CD8-positive, alpha-beta memory T cell (primary cell): ENCODE data around the gene DOCK3. TPM values are rescaled to one million over a fixed set of nuclear protein-coding genes. Genes with fewer than 3 reads are reported as not detected.

Experiments used
- CTCF ChIA-PET: fragments of 350-600 bp; sonication (Branson Sonifier 250); formaldehyde crosslinking; loops from one replicate; lab custom pipeline; 2021; ENCODE audit warnings: antibody characterized with exemption; lab: Charles Lee
- POLR2A ChIA-PET: fragments of 350-600 bp; sonication (Branson Sonifier 250); formaldehyde crosslinking; loops from one replicate; lab custom pipeline; 2021; ENCODE audit warnings: antibody characterized with exemption; lab: Charles Lee
- DNase-seq, 5 donors: peaks; one replicate each; pipeline versions ENCODE4 v3.0.0 to v3.0.0-alpha.2; 2020 to 2022; ENCODE audit warnings: mixed read lengths in 1 of 5
- H3K27ac ChIP-seq: one replicate; pipeline ENCODE4 v1.7.0; 2013; ENCODE audit warnings: low read depth, mild to moderate bottlenecking, low read length, moderate library complexity
- H3K27me3 ChIP-seq: 2 replicates; pipeline ENCODE4 v1.7.0; 2013; ENCODE audit warnings: low read length, mild to moderate bottlenecking; ENCODE audit not compliant: insufficient read depth, poor library complexity, severe bottlenecking
- H3K36me3 ChIP-seq: 2 replicates; pipeline ENCODE4 v1.7.0; 2013; ENCODE audit warnings: mild to moderate bottlenecking, low read length, moderate library complexity; ENCODE audit not compliant: insufficient read depth
- H3K4me1 ChIP-seq: 2 replicates; pipeline ENCODE4 v1.7.0; 2013; ENCODE audit warnings: mild to moderate bottlenecking, low read length, moderate library complexity; ENCODE audit not compliant: insufficient read depth
- H3K4me3 ChIP-seq: 2 replicates; pipeline ENCODE4 v1.7.0; 2013; ENCODE audit warnings: mild to moderate bottlenecking, low read length
- H3K9me3 ChIP-seq: 2 replicates; pipeline ENCODE4 v1.7.0; 2013; ENCODE audit warnings: mild to moderate bottlenecking, low read length
- H3K27ac Mint-ChIP-seq, 8 donors: one replicate each; pipeline ENCODE4 v1.8.0; 2020 to 2021; ENCODE audit warnings: mixed read lengths in 8 of 8, mild to moderate bottlenecking in 6 of 8, inconsistent platforms in 3 of 8, moderate library complexity in 3 of 8
- H3K27me3 Mint-ChIP-seq, 2 donors: one replicate each; pipeline ENCODE4 v1.8.0; 2020 to 2021; ENCODE audit warnings: mixed read lengths in 2 of 2, mild to moderate bottlenecking in 1 of 2, moderate library complexity in 1 of 2
- H3K36me3 Mint-ChIP-seq, 3 donors: one replicate each; pipeline ENCODE4 v1.8.0; 2020 to 2021; ENCODE audit warnings: mixed read lengths in 3 of 3, inconsistent platforms in 1 of 3, mild to moderate bottlenecking in 1 of 3
- H3K4me1 Mint-ChIP-seq, 3 donors: one replicate each; pipeline ENCODE4 v1.8.0; 2020 to 2021; ENCODE audit warnings: mixed read lengths in 3 of 3, inconsistent platforms in 1 of 3, mild to moderate bottlenecking in 1 of 3
- H3K4me3 Mint-ChIP-seq, 7 donors: one replicate each; pipeline ENCODE4 v1.8.0; 2020 to 2021; ENCODE audit warnings: mixed read lengths in 7 of 7, mild to moderate bottlenecking in 6 of 7, moderate library complexity in 4 of 7, inconsistent platforms in 2 of 7
- H3K9me3 Mint-ChIP-seq, 5 donors: one replicate each; pipeline ENCODE4 v1.8.0; 2020 to 2022; ENCODE audit warnings: mixed read lengths in 5 of 5, mild to moderate bottlenecking in 3 of 5, moderate library complexity in 2 of 5, inconsistent platforms in 1 of 5
- polyA plus RNA-seq: library from polyadenylated mRNA; unstranded; fragments of 300-500 nt; fragmentation: Illumina TruSeq; gene quantifications from one replicate; pipeline ENCODE4 v1.2.3, GENCODE V29; 2021
- total RNA-seq, 2 experiments: library from RNA; stranded (reverse); gene quantifications; one replicate each; pipeline ENCODE4 v1.2.3, GENCODE V29; 2021

Gene DOCK3
- total and polyA plus RNA-seq, 3 experiments from 2014 or later, result 0.16 to 2.1 (median 2.0) TPM

GRCh38 chr3:51388286-51389029 lies 713.7 kb downstream of the DOCK3 start:
- Mint-ChIP-seq H3K9me3 (no peaks in the 10 kb centered on the region), H3K4me1 (peaks cover 54 to 79% (median 67%) of the 10 kb centered on the region in 3 donors), H3K27me3 (peaks cover 0 to 2% of the 10 kb centered on the region in 2 donors), H3K36me3 (peaks cover 4 to 59% (median 9%) of the 10 kb centered on the region in 3 donors), H3K27ac (peak overlapping the region in 5 of 8 donors; percentile 6 to 95 (median 71)), H3K4me3 (peak overlapping the region in 2 of 7 donors; percentile 23 to 84)
- Histone ChIP-seq H3K4me1 (peaks cover 69% of the 10 kb centered on the region), H3K4me3 (no peak overlapping the region), H3K27me3 (no peaks in the 10 kb centered on the region), H3K27ac (no peak overlapping the region), H3K9me3 (no peaks in the 10 kb centered on the region), H3K36me3 (peaks cover 28% of the 10 kb centered on the region)
- DNase-seq, result no peak
- ChIA-PET POLR2A (interaction anchor here (1.4 kb wide), 1 partner anchor 10 kb away, joined by 5 read pairs; no protein-coding TSS in a partner anchor), CTCF (interaction anchor here (0.7 to 3.6 kb wide), 17 partner anchors 10 to 797 kb away, joined by 3 to 23 read pairs (median 5); partner anchors contain the start of genes CISH and MAPKAPK3)

GRCh38 chr3:51389423-51390183 lies 714.9 kb downstream of the DOCK3 start:
- POLR2A ChIA-PET, result interaction anchor here (0.5 to 4.0 kb wide), 3 partner anchors 11 to 193 kb away, joined by 3 to 40 read pairs (median 5); partner anchors contain the start of gene DCAF1
- Mint-ChIP-seq H3K4me3 (peak overlapping the region in 2 of 7 donors; percentile 40 to 84), H3K4me1 (peaks cover 57 to 80% (median 65%) of the 10 kb centered on the region in 3 donors), H3K27me3 (peaks cover 0 to 2% of the 10 kb centered on the region in 2 donors), H3K27ac (peak overlapping the region in 7 of 8 donors; percentile 77 to 95 (median 86)), H3K9me3 (no peaks in the 10 kb centered on the region), H3K36me3 (peaks cover 7 to 68% (median 14%) of the 10 kb centered on the region in 3 donors)
- CTCF ChIA-PET, result interaction anchor here (0.5 to 3.6 kb wide), 23 partner anchors 11 to 821 kb away, joined by 3 to 23 read pairs (median 3); partner anchors contain the start of genes ABHD14B, CISH and MAPKAPK3
- DNase-seq, result peak; percentile 38 to 73 (median 48)
- Histone ChIP-seq H3K27me3 (no peaks in the 10 kb centered on the region), H3K4me1 (peaks cover 71% of the 10 kb centered on the region), H3K36me3 (peaks cover 39% of the 10 kb centered on the region), H3K27ac (no peak overlapping the region), H3K9me3 (no peaks in the 10 kb centered on the region), H3K4me3 (peak overlapping the region; percentile 56)

- H3K4me1 ChIP-seq, result peaks cover 76% of the 10 kb centered on the region
- H3K27me3 Mint-ChIP-seq, result peaks cover 0 to 2% of the 10 kb centered on the region in 2 donors
- POLR2A ChIA-PET, result interaction anchor here (0.5 to 4.0 kb wide), 4 partner anchors 12 to 193 kb away, joined by 3 to 40 read pairs (median 4); partner anchors contain the start of gene DCAF1
Observed at GRCh38 chr3:51390246-51391074, 715.7 kb downstream of the DOCK3 start.

GRCh38 chr3:51391075-51391565 lies 716.4 kb downstream of the DOCK3 start, which contains the start of gene RBM15B:
RBM15B (plus strand) TSS chr3:51391285; CDS start chr3:51391400, 115 bp downstream.
- Histone ChIP-seq H3K27ac (peak within 1 kb of the TSS; percentile 61), H3K36me3 (peaks cover 50% of the 10 kb centered on the region), H3K27me3 (no peaks in the 10 kb centered on the region), H3K9me3 (no peaks in the 10 kb centered on the region), H3K4me1 (peaks cover 71% of the 10 kb centered on the region), H3K4me3 (peak within 1 kb of the TSS; percentile 56)
- Mint-ChIP-seq H3K27me3 (no peaks in the 10 kb centered on the region), H3K9me3 (no peaks in the 10 kb centered on the region), H3K4me1 (peaks cover 54 to 81% (median 66%) of the 10 kb centered on the region in 3 donors), H3K27ac (peak within 1 kb of the TSS; percentile 88 to 96 (median 92)), H3K4me3 (peak within 1 kb of the TSS; percentile 79 to 93 (median 83)), H3K36me3 (peaks cover 14 to 71% (median 18%) of the 10 kb centered on the region in 3 donors)
- CTCF ChIA-PET, result interaction anchor here (2.3 to 3.6 kb wide), 4 partner anchors 13 to 365 kb away, joined by 6 to 23 read pairs (median 15); no protein-coding TSS in a partner anchor
- POLR2A ChIA-PET, result interaction anchor here (1.1 to 4.0 kb wide), 2 partner anchors 26 to 108 kb away, joined by 3 to 40 read pairs; partner anchors contain the start of gene DCAF1
- peak; percentile 96 to 98 (median 97) for DNase-seq

More at GRCh38 chr3:51390246-51391074, 715.7 kb downstream of the DOCK3 start:
- CTCF ChIA-PET, result interaction anchor here (0.7 to 3.6 kb wide), 17 partner anchors 11 to 785 kb away, joined by 3 to 23 read pairs (median 4); partner anchors contain the start of genes ABHD14B, CISH and MAPKAPK3
- Histone ChIP-seq H3K27me3 (no peaks in the 10 kb centered on the region), H3K4me3 (peak overlapping the region; percentile 56), H3K9me3 (no peaks in the 10 kb centered on the region), H3K27ac (peak overlapping the region; percentile 61), H3K36me3 (peaks cover 46% of the 10 kb centered on the region)
- Mint-ChIP-seq H3K4me3 (peak overlapping the region; percentile 62 to 93 (median 71)), H3K4me1 (peaks cover 59 to 82% (median 70%) of the 10 kb centered on the region in 3 donors), H3K36me3 (peaks cover 12 to 70% (median 18%) of the 10 kb centered on the region in 3 donors), H3K9me3 (no peaks in the 10 kb centered on the region), H3K27ac (peak overlapping the region; percentile 71 to 95 (median 86))
- DNase-seq, result no peak

- peak overlapping the region; percentile 42 for H3K4me3 ChIP-seq
Observed at GRCh38 chr3:51391566-51392354, 717.0 kb downstream of the DOCK3 start.

More at GRCh38 chr3:51391566-51392354, 717.0 kb downstream of the DOCK3 start:
- POLR2A ChIA-PET, result interaction anchor here (1.1 to 4.0 kb wide), 2 partner anchors 25 to 108 kb away, joined by 3 to 40 read pairs; partner anchors contain the start of gene DCAF1
- no peaks in the 10 kb centered on the region for H3K9me3 ChIP-seq
- peaks cover 54 to 81% (median 66%) of the 10 kb centered on the region in 3 donors for H3K4me1 Mint-ChIP-seq
- peaks cover 15 to 72% (median 18%) of the 10 kb centered on the region in 3 donors for H3K36me3 Mint-ChIP-seq
- DNase-seq, result peak; percentile 30 to 73 (median 56)
- CTCF ChIA-PET, result interaction anchor here (2.6 kb wide), 1 partner anchor 366 kb away, joined by 6 read pairs; no protein-coding TSS in a partner anchor
- H3K27me3 Mint-ChIP-seq, result no peaks in the 10 kb centered on the region
- peak overlapping the region; percentile 79 to 91 (median 83) for H3K4me3 Mint-ChIP-seq
- H3K9me3 Mint-ChIP-seq, result no peaks in the 10 kb centered on the region
- no peaks in the 10 kb centered on the region for H3K27me3 ChIP-seq
- H3K4me1 ChIP-seq, result peaks cover 71% of the 10 kb centered on the region
- H3K27ac Mint-ChIP-seq, result peak overlapping the region; percentile 88 to 96 (median 92)
- H3K27ac ChIP-seq, result peak overlapping the region; percentile 61
- H3K36me3 ChIP-seq, result peaks cover 56% of the 10 kb centered on the region
